GM18498 (cell line): Measurements from ENCODE around the gene ZNF48.

Experiments used
- ATAC-seq: cut with Tn5 transposase; IDR thresholded peaks from one replicate; pipeline ENCODE4 v1.9.1; 2021; ENCODE audit warnings: mild to moderate bottlenecking, moderate library complexity; ENCODE audit not compliant: unreplicated experiment

Gene ZNF48

DNA sequence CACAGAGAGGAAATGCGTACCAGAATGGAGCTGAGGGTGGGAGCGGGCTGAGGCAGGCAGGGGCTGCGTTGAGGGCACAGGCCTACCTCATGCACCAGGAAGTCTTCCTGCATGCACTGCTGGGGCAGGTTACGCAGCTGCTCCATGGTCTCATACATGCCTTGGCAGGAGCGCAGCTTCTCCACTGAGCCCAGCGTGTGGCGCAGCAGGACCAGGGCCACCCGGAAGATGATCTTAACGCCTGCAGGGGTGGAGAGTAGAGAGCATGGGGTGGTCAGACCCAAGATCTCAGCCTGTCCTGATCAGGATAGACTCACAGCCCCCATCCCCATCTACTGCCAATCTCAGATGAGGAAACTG lies 36.7 kb upstream of the ZNF48 start:
- no peak for ATAC-seq

DNA sequence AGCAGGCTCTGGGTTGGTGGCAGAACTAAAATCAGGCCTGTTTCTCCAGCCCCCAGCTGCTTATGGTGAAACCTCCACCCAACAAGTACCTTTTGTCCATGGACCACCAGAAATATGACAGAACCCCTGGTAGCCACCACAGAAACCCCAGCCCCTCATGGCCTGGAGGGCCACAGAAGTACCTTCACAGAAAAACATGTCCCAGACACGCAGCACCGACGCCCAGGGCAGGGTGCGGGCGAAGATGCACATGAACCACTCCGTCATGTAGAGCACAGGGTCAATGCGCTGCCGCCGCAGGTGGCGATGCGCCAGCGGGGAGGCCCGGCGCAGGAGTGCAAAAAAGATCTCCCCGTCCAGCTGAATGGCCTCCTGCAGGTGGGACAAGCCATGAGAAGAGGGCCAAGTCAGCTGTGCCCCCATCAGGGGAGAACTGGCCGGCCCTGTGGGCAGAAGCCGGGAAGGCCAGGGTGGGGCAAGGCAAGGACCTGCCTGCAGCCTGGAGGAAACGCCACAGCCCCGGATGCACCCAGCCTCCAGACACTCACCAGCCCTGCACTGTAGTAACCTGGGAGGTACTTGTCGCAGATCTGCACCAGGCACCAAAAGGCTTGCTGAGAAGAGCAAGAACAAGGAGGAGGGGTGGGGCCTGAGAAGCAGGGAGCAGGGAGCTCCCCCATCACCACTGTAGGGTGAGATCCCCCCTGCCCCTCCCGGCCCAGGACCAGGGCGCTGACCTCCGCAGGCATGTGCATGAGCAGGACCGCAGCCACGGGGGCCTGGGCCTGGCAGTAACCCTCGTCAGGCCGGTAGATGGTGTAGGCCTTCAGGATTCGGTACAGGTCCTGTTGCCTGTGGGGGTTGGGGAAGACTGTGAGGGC lies 36.0 kb upstream of the ZNF48 start:
- no peak for ATAC-seq

DNA sequence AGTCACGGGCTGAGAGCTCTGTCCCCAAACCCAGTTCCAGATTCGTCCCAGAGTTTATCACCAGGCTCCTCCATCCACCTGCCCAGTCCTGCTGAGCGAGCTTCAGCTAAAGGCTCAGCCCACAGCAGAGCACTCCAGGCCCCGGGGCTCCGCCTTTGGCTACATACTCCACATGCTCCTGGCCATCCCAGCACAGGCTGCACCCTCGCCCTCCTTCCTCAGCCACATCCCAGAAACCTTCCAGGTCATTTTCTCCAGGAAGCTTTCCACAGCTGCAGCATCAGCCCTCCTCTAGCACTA lies 35.4 kb upstream of the ZNF48 start:
- ATAC-seq, result no peak

DNA sequence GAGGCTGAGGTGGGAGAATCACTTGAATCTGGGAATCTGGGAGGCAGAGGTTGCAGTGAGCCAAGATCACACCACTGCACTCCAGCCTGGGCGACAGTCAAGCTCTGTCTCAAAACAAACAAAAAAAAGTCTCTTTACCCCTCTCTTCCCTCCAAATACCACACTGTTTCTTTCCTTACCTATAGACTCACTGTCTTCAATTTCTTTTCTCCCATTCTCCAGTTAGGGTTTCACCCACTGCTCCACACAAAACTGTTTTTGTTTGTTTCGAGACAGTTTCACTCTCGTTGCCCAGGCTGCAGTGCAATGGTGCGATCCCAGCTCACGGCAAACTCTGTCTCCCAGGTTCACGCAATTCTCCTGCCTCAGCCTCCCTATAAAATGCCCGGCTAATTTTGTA lies 34.0 kb upstream of the ZNF48 start:
- no peak for ATAC-seq

GRCh38 chr16:30365200-30365599 lies 30.0 kb upstream of the ZNF48 start:
- no peak for ATAC-seq

GRCh38 chr16:30366511-30366910 lies 28.7 kb upstream of the ZNF48 start:
- ATAC-seq, result no peak

- no peak for ATAC-seq
These were observed 27.7 kb upstream of the ZNF48 start for GRCh38 chr16:30367349-30368009.

GRCh38 chr16:30368122-30368791 lies 27.0 kb upstream of the ZNF48 start:
- no peak for ATAC-seq

GRCh38 chr16:30368792-30369090 lies 26.5 kb upstream of the ZNF48 start:
- no peak for ATAC-seq

GRCh38 chr16:30369091-30369937 lies 25.9 kb upstream of the ZNF48 start:
- ATAC-seq, result no peak

GRCh38 chr16:30369938-30370455 lies 25.2 kb upstream of the ZNF48 start:
- ATAC-seq, result peak; percentile 18

- peak; percentile 79 for ATAC-seq
These were observed 24.6 kb upstream of the ZNF48 start, which contains the start of gene TBC1D10B for GRCh38 chr16:30370456-30371247. Gene TBC1D10B, minus strand, starts transcription at chr16:30370494. Its CDS starts 311 bp downstream, at chr16:30370183.

GRCh38 chr16:30371248-30371816 lies 23.9 kb upstream of the ZNF48 start:
- no peak for ATAC-seq

DNA sequence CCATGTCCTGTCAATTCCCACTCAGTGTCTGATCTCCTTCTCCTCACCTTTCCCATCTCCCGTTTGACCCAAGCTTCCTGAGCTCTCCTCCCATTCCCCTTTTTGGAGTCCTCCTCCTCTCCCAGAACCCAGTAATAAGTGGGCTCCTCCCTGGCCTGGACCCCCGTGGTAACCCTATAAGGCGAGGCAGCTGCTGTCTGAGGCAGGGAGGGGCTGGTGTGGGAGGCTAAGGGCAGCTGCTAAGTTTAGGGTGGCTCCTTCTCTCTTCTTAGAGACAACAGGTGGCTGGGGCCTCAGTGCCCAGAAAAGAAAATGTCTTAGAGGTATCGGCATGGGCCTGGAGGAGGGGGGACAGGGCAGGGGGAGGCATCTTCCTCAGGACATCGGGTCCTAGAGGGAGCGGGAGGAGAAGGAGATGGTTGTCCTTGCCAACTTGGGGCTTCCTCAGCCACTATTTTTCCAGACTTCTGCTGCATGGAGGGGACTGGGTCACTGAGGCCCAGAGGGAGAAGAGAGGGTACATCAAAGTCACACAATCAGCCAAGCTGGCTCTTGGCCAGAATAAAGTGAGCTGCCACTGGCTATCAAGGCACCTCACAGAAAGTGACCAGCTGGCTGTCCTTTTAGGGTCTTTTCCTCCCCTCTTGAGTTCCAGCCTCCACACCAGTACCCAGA lies 23.0 kb upstream of the ZNF48 start:
- ATAC-seq, result no peak

DNA sequence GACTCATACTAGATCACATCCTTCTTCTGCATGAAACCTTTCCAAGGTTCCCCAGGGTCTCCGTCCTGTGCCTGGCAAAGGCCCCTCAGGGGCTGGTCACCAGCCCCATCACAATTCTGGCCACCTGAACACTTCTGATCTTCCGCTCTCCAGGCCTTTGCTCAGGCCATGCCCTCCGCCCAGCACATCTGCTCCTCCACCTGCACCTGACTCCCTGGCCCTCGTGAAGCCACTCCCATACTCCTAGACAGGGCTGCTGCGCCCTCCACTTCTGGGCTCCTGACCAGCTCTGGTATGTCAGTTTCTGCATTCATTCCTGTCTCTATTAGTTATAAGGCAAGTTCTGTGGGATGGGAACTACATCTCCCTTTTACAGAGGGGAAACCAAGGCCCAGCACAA lies 22.5 kb upstream of the ZNF48 start:
- ATAC-seq, result no peak

DNA sequence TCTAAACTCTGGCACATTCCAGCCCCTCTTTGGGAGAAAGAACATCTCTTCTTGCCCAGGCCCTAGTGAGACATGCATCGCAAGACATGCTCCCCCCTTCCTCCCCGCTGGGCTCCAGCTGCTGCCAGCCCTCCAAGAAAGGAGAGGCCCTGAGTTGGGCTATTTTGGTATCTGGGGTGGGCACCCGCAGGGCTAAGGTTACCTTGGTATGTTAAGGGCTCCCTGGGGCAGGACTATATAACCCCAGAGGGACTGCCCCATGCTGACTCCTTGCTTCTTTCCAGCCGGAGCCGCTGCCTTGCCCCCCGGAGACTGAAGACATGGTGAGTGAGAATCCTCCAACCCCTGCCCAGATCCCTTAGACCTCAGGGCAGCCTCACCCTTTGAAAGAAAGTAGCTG lies 20.7 kb upstream of the ZNF48 start, which contains the start of gene MYL11:
Gene MYL11, plus strand, starts transcription at position 265 of the 400 bp plus-strand sequence. Its CDS starts 56 bp downstream, at position 321.
- no peak for ATAC-seq

GRCh38 chr16:30375864-30376263 lies 19.4 kb upstream of the ZNF48 start:
- no peak for ATAC-seq

DNA sequence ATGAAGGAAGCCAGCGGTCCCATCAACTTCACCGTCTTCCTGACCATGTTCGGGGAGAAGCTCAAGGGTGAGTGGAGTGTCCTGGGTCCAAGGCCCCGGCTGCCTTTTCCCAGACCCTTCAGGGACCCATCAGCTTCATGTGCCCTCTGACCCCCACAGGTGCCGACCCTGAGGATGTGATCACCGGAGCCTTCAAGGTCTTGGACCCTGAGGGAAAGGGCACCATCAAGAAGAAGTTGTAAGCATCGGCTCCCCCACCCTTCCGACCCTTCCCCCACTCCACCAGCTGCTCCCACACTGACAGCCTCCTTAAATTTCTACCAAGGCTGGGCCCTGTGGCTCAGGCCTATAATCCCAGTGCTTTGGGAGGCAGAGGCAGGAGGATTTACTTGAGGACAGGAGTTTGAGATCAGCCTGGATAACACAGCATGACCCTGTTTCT lies 18.7 kb upstream of the ZNF48 start:
- no peak for ATAC-seq
